ENCODE measurements around the gene RAB11A. TPM values are rescaled to one million over a fixed set of nuclear protein-coding genes. Genes with fewer than 3 reads are reported as not detected.

The RAB11A gene
- polyA plus RNA-seq, 1 experiment = 165 TPM

- no peak for DNase-seq (ENCODE audit: low read depth)
- TF ChIP-seq CTCF (IDR thresholded peaks at IDR 0.05; ENCODE audit: insufficient read depth, low read depth, low read length) = no peak
- no peaks in the 10 kb centered on the region for H3K27me3 ChIP-seq (ENCODE audit: control insufficient read depth, insufficient read depth, low read length)
- ChIA-PET POLR2A (interaction anchor here (0.7 kb wide), 1 partner anchor 8 kb away, joined by 3 read pairs; no protein-coding TSS in a partner anchor), CTCF (interaction anchor here (1.1 kb wide), 1 partner anchor 271 kb away, joined by 3 read pairs; no protein-coding TSS in a partner anchor)
- peaks cover 4% of the 10 kb centered on the region; the same call in 1 of the 2 replicates for H3K36me3 ChIP-seq (ENCODE audit: control insufficient read depth, insufficient read depth, low read length)
- no peak overlapping the region for H3K4me3 ChIP-seq (ENCODE audit: low read depth, low read length)
Observed at GRCh38 chr15:65909831-65910230, 40.5 kb downstream of the RAB11A start.

GRCh38 chr15:65910341-65910740, 41.0 kb downstream of the RAB11A start:
- ChIA-PET CTCF (interaction anchor here (0.6 to 1.1 kb wide), 2 partner anchors 271 to 589 kb away, joined by 3 read pairs; no protein-coding TSS in a partner anchor), POLR2A (no interaction called here)
- H3K36me3 ChIP-seq (ENCODE audit: control insufficient read depth, insufficient read depth, low read length) = peaks cover 4% of the 10 kb centered on the region; the same call in 1 of the 2 replicates
- H3K27me3 ChIP-seq (ENCODE audit: control insufficient read depth, insufficient read depth, low read length) = no peaks in the 10 kb centered on the region
- no peak for TF ChIP-seq CTCF (IDR thresholded peaks at IDR 0.05; ENCODE audit: insufficient read depth, low read depth, low read length)
- no peak for DNase-seq (ENCODE audit: low read depth)
- H3K4me3 ChIP-seq (ENCODE audit: low read depth, low read length) = no peak overlapping the region

GRCh38 chr15:65912235-65912634, 42.9 kb downstream of the RAB11A start:
- Histone ChIP-seq H3K36me3 (ENCODE audit: control insufficient read depth, insufficient read depth, low read length) (peaks cover 4% of the 10 kb centered on the region; the same call in 1 of the 2 replicates), H3K4me3 (ENCODE audit: low read depth, low read length) (no peak overlapping the region), H3K27me3 (ENCODE audit: control insufficient read depth, insufficient read depth, low read length) (no peaks in the 10 kb centered on the region)
- ChIA-PET CTCF (interaction anchor here (1.0 kb wide), 1 partner anchor 10 kb away, joined by 3 read pairs; no protein-coding TSS in a partner anchor), POLR2A (no interaction called here)
- no peak for DNase-seq (ENCODE audit: low read depth)
- no peak for TF ChIP-seq CTCF (IDR thresholded peaks at IDR 0.05; ENCODE audit: insufficient read depth, low read depth, low read length)

- no peak for DNase-seq (ENCODE audit: low read depth)
- no peaks in the 10 kb centered on the region for H3K27me3 ChIP-seq (ENCODE audit: control insufficient read depth, insufficient read depth, low read length)
- ChIA-PET POLR2A (no interaction called here), CTCF (interaction anchor here (1.0 to 1.4 kb wide), 2 partner anchors 11 to 15 kb away, joined by 3 to 4 read pairs; no protein-coding TSS in a partner anchor)
- no peak for TF ChIP-seq CTCF (IDR thresholded peaks at IDR 0.05; ENCODE audit: insufficient read depth, low read depth, low read length)
- H3K36me3 ChIP-seq (ENCODE audit: control insufficient read depth, insufficient read depth, low read length) = peaks cover 4% of the 10 kb centered on the region; the same call in 1 of the 2 replicates
- H3K4me3 ChIP-seq (ENCODE audit: low read depth, low read length) = no peak overlapping the region
Observed at GRCh38 chr15:65913631-65914199, 44.4 kb downstream of the RAB11A start.

GRCh38 chr15:65914386-65914785, 45.1 kb downstream of the RAB11A start:
- CTCF ChIA-PET = interaction anchor here (1.4 to 2.3 kb wide), 3 partner anchors 15 to 277 kb away, joined by 3 to 9 read pairs (median 3); no protein-coding TSS in a partner anchor

More at GRCh38 chr15:65914386-65914785, 45.1 kb downstream of the RAB11A start:
- POLR2A ChIA-PET = no interaction called here
- TF ChIP-seq CTCF (IDR thresholded peaks at IDR 0.05; ENCODE audit: insufficient read depth, low read depth, low read length) = no peak
- no peak for DNase-seq (ENCODE audit: low read depth)
- H3K27me3 ChIP-seq (ENCODE audit: control insufficient read depth, insufficient read depth, low read length) = no peaks in the 10 kb centered on the region
- H3K4me3 ChIP-seq (ENCODE audit: low read depth, low read length) = no peak overlapping the region
- peaks cover 4% of the 10 kb centered on the region; the same call in 1 of the 2 replicates for H3K36me3 ChIP-seq (ENCODE audit: control insufficient read depth, insufficient read depth, low read length)
